Endothelial cell (in vitro differentiated cells): ENCODE data around the gene TRIM17. TPM values are rescaled to one million over a fixed set of nuclear protein-coding genes. Genes with fewer than 3 reads are reported as not detected.

Experiments
- DNase-seq: peaks from one replicate; pipeline ENCODE4 v3.0.0; 2021; ENCODE audit warnings: low spot score
- H3K27ac Mint-ChIP-seq: one replicate; pipeline ENCODE4 v1.8.0; 2021; ENCODE audit warnings: mixed read lengths, inconsistent platforms; ENCODE audit not compliant: unreplicated experiment
- H3K27me3 Mint-ChIP-seq: one replicate; pipeline ENCODE4 v1.8.0; 2021; ENCODE audit warnings: mild to moderate bottlenecking, moderate library complexity, mixed read lengths, inconsistent platforms; ENCODE audit not compliant: unreplicated experiment
- H3K36me3 Mint-ChIP-seq: one replicate; pipeline ENCODE4 v1.8.0; 2021; ENCODE audit warnings: mild to moderate bottlenecking, low read depth, mixed read lengths, inconsistent platforms; ENCODE audit not compliant: unreplicated experiment
- H3K4me1 Mint-ChIP-seq: one replicate; pipeline ENCODE4 v1.8.0; 2021; ENCODE audit warnings: mild to moderate bottlenecking, mixed read lengths, inconsistent platforms; ENCODE audit not compliant: unreplicated experiment
- H3K4me3 Mint-ChIP-seq: one replicate; pipeline ENCODE4 v1.8.0; 2021; ENCODE audit warnings: mild to moderate bottlenecking, mixed read lengths, inconsistent platforms; ENCODE audit not compliant: unreplicated experiment
- H3K9me3 Mint-ChIP-seq: one replicate; pipeline ENCODE4 v1.8.0; 2021; ENCODE audit warnings: mixed read lengths, inconsistent platforms; ENCODE audit not compliant: unreplicated experiment
- CTCF ChIP-seq: fragments of 200-600 bp; sonication (generic); IDR thresholded peaks from one replicate; pipeline ENCODE4 v1.5.0; 2021; ENCODE audit warnings: antibody characterized with exemption; ENCODE audit not compliant: unreplicated experiment
- total RNA-seq: library from RNA; stranded (reverse); fragmentation: NEBNext Ultra II Directional; extraction: Animal tissue kit (Norgen Biotek cat#: 25700); gene quantifications from one replicate; pipeline ENCODE4 v1.2.1, GENCODE V29; 2021; ENCODE audit not compliant: unreplicated experiment

The TRIM17 gene
- total RNA-seq, 1 donor from 2014 or later, result 2.3 TPM

GRCh38 chr1:228379666-228380065, 37.0 kb downstream of the TRIM17 start:
- Mint-ChIP-seq H3K4me3 (no peak overlapping the region), H3K27me3 (peaks cover 14% of the 10 kb centered on the region), H3K36me3 (no peaks in the 10 kb centered on the region), H3K9me3 (no peaks in the 10 kb centered on the region), H3K27ac (no peak overlapping the region), H3K4me1 (peaks cover 3% of the 10 kb centered on the region)
- DNase-seq, result no peak
- TF ChIP-seq CTCF, result no peak

- Mint-ChIP-seq H3K27ac (no peak overlapping the region), H3K27me3 (peaks cover 14% of the 10 kb centered on the region), H3K4me1 (peaks cover 3% of the 10 kb centered on the region), H3K36me3 (no peaks in the 10 kb centered on the region), H3K9me3 (no peaks in the 10 kb centered on the region), H3K4me3 (peak overlapping the region; percentile 88)
- no peak for DNase-seq
- TF ChIP-seq CTCF, result no peak
These were observed 37.7 kb downstream of the TRIM17 start for GRCh38 chr1:228378873-228379460.

GRCh38 chr1:228378090-228378872, 38.4 kb downstream of the TRIM17 start:
- DNase-seq, result peak; percentile 60
- Mint-ChIP-seq H3K9me3 (no peaks in the 10 kb centered on the region), H3K4me3 (peak overlapping the region; percentile 88), H3K27ac (no peak overlapping the region), H3K4me1 (peaks cover 3% of the 10 kb centered on the region), H3K27me3 (peaks cover 14% of the 10 kb centered on the region), H3K36me3 (no peaks in the 10 kb centered on the region)
- peak; percentile 76 for TF ChIP-seq CTCF

- Mint-ChIP-seq H3K4me3 (peak overlapping the region; percentile 37), H3K27ac (no peak overlapping the region), H3K36me3 (no peaks in the 10 kb centered on the region), H3K9me3 (no peaks in the 10 kb centered on the region), H3K4me1 (peaks cover 3% of the 10 kb centered on the region), H3K27me3 (peaks cover 14% of the 10 kb centered on the region)
- TF ChIP-seq CTCF, result no peak
- DNase-seq, result no peak
These were observed 39.0 kb downstream of the TRIM17 start for GRCh38 chr1:228377664-228378089.
